ENCODE results near the gene ZNF438.
A peak's percentile ranks its signal among the peaks of the same experiment; 100 is the strongest.
"Not testable (repeated sequence)": the region's sequence is repeated elsewhere in the genome, so short reads cannot be mapped to it uniquely, and the experiment has no call there.

Gene ZNF438

DNA sequence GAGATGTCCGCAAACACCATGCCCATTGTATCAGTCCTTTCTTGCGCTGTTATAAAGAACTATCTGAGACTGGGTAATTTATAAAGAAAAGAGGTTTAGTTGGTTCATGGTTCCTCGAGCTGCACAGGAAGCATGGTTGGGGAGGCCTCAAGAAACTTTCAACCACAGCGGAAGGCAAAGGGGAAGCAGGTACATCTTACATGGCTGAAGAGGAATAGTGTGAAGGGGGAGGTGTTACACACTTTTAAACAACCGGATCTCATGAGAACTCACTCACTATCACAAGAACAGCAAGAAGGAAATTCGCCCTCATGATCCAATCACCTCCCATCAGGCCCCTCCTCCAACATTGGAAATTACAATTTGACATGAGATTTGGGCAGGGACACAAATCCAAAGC lies 48.5 kb downstream of the ZNF438 start:
- not testable (repeated sequence) for H3K27me3 ChIP-seq, H3K36me3 ChIP-seq, H3K9me3 ChIP-seq
- TF ChIP-seq CTCF (IDR thresholded peaks at IDR 0.05) = peak; percentile 12
- peak overlapping the region; percentile 42 to 45 for H3K4me3 ChIP-seq (ENCODE audit: low read depth in 1 of 2, low read length in 1 of 2)
- H3K4me1 ChIP-seq (ENCODE audit: control insufficient read depth in 1 of 2, insufficient read depth in 1 of 2, low read depth in 1 of 2, low read length in 1 of 2) = peaks cover 57 to 61% of the 10 kb centered on the region in 2 experiments
- H3K27ac ChIP-seq = peak overlapping the region; percentile 86

- Histone ChIP-seq H3K27me3 (no peaks in the 10 kb centered on the region), H3K4me3 (ENCODE audit: low read depth in 1 of 2, low read length in 1 of 2) (no peak overlapping the region), H3K9me3 (no peaks in the 10 kb centered on the region), H3K27ac (peak overlapping the region; percentile 35), H3K36me3 (no peaks in the 10 kb centered on the region), H3K4me1 (ENCODE audit: control insufficient read depth in 1 of 2, insufficient read depth in 1 of 2, low read depth in 1 of 2, low read length in 1 of 2) (peaks cover 44 to 46% of the 10 kb centered on the region in 2 experiments)
- no peak for TF ChIP-seq CTCF (IDR thresholded peaks at IDR 0.05)
Measured at GRCh38 chr10:30980951-30981616, 50.6 kb downstream of the ZNF438 start.

DNA sequence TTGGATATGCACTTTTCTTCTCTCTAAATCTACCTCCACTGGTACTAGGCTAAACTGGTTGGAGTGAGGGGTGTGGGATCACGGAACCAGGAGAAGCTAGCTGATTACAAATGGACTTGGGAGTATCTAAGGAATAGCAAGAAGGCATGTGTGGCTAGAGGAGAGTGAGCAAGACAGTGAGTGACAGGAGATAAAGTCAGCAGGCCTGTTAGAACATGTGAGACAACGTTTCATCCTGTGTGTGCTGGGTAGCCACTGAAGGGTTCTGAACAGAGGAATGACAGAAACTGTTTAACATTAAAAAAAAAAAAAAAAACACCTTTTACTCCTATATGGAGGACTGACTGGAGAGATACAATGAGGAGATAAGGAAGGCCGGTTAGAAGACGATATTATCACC lies 51.7 kb downstream of the ZNF438 start:
- H3K27ac ChIP-seq = no peak overlapping the region
- no peak for TF ChIP-seq CTCF (IDR thresholded peaks at IDR 0.05)
- no peaks in the 10 kb centered on the region for H3K27me3 ChIP-seq

GRCh38 chr10:30978843-30979242 lies 52.8 kb downstream of the ZNF438 start:
- TF ChIP-seq CTCF (IDR thresholded peaks at IDR 0.05) = no peak
- Histone ChIP-seq H3K27ac (peak overlapping the region; percentile 16), H3K4me3 (ENCODE audit: low read depth in 1 of 2, low read length in 1 of 2) (no peak overlapping the region), H3K27me3 (no peaks in the 10 kb centered on the region), H3K36me3 (no peaks in the 10 kb centered on the region), H3K9me3 (no peaks in the 10 kb centered on the region), H3K4me1 (ENCODE audit: control insufficient read depth in 1 of 2, insufficient read depth in 1 of 2, low read depth in 1 of 2, low read length in 1 of 2) (peaks cover 22 to 32% of the 10 kb centered on the region in 2 experiments)

More for the DNA sequence above, 51.7 kb downstream of the ZNF438 start:
- Histone ChIP-seq H3K4me3 (ENCODE audit: low read depth in 1 of 2, low read length in 1 of 2) (no peak overlapping the region), H3K36me3 (no peaks in the 10 kb centered on the region), H3K9me3 (no peaks in the 10 kb centered on the region), H3K4me1 (ENCODE audit: control insufficient read depth in 1 of 2, insufficient read depth in 1 of 2, low read depth in 1 of 2, low read length in 1 of 2) (peaks cover 33 to 40% of the 10 kb centered on the region in 2 experiments)

- Histone ChIP-seq H3K27ac (no peak overlapping the region), H3K4me1 (ENCODE audit: control insufficient read depth in 1 of 2, insufficient read depth in 1 of 2, low read depth in 1 of 2, low read length in 1 of 2) (peaks cover 7 to 17% of the 10 kb centered on the region in 2 experiments), H3K9me3 (no peaks in the 10 kb centered on the region), H3K36me3 (no peaks in the 10 kb centered on the region), H3K4me3 (ENCODE audit: low read depth in 1 of 2, low read length in 1 of 2) (no peak overlapping the region), H3K27me3 (no peaks in the 10 kb centered on the region)
- TF ChIP-seq CTCF (IDR thresholded peaks at IDR 0.05) = no peak
Measured at GRCh38 chr10:30977385-30977784, 54.3 kb downstream of the ZNF438 start.

Data from neutrophil (primary cell).